ACHN (cell line): ENCODE data around the gene ZDHHC14.

Source experiments
- DNase-seq: peaks from one replicate; pipeline ENCODE4 v3.0.0-alpha.2; 2015
- in situ Hi-C: cut with HindIII; loops from 2 replicates; pipeline ENCODE4 v1.10.0; 2017; ENCODE audit warnings: low sequenced_read_pairs, low pct_ligation_motif_present, low pct_unique_long_range_greater_than_20kb

ZDHHC14 gene

GRCh38 chr6:157433678-157434081 lies 52.7 kb downstream of the ZDHHC14 start:
- in situ Hi-C loops, result no loop called here
- DNase-seq, result no peak

GRCh38 chr6:157434349-157435033 lies 53.5 kb downstream of the ZDHHC14 start:
- no peak for DNase-seq

GRCh38 chr6:157436219-157436943 lies 55.4 kb downstream of the ZDHHC14 start:
- in situ Hi-C loops, result no loop called here
- DNase-seq, result no peak

More at GRCh38 chr6:157434349-157435033, 53.5 kb downstream of the ZDHHC14 start:
- in situ Hi-C loops, result no loop called here

- in situ Hi-C loops, result no loop called here
- DNase-seq, result no peak
These were observed 56.0 kb downstream of the ZDHHC14 start for GRCh38 chr6:157436944-157437336.

GRCh38 chr6:157438611-157439111 lies 57.7 kb downstream of the ZDHHC14 start:
- DNase-seq, result no peak
- in situ Hi-C loops, result no loop called here

GRCh38 chr6:157440171-157440570 lies 59.2 kb downstream of the ZDHHC14 start:
- in situ Hi-C loops, result no loop called here
- no peak for DNase-seq

- no peak for DNase-seq
- in situ Hi-C loops, result no loop called here
These were observed 61.3 kb downstream of the ZDHHC14 start for GRCh38 chr6:157442291-157442690.

GRCh38 chr6:157443066-157443800 lies 62.2 kb downstream of the ZDHHC14 start:
- in situ Hi-C loops, result no loop called here
- peak; percentile 37 for DNase-seq

GRCh38 chr6:157445277-157446009 lies 64.5 kb downstream of the ZDHHC14 start:
- in situ Hi-C loops, result no loop called here
- DNase-seq, result no peak

GRCh38 chr6:157447735-157448134 lies 66.7 kb downstream of the ZDHHC14 start:
- in situ Hi-C loops, result no loop called here

GRCh38 chr6:157449610-157450009 lies 68.6 kb downstream of the ZDHHC14 start:
- in situ Hi-C loops, result no loop called here
- no peak for DNase-seq

More at GRCh38 chr6:157447735-157448134, 66.7 kb downstream of the ZDHHC14 start:
- DNase-seq, result no peak

- no peak for DNase-seq
- in situ Hi-C loops, result no loop called here
These were observed 70.1 kb downstream of the ZDHHC14 start for GRCh38 chr6:157450931-157451742.

GRCh38 chr6:157452096-157452495 lies 71.1 kb downstream of the ZDHHC14 start:
- DNase-seq, result no peak
- in situ Hi-C loops, result no loop called here

- in situ Hi-C loops, result no loop called here
- no peak for DNase-seq
These were observed 72.1 kb downstream of the ZDHHC14 start for GRCh38 chr6:157453131-157453530.

GRCh38 chr6:157453978-157454377 lies 73.0 kb downstream of the ZDHHC14 start:
- no peak for DNase-seq
- in situ Hi-C loops, result no loop called here

GRCh38 chr6:157454762-157455714 lies 74.0 kb downstream of the ZDHHC14 start:
- DNase-seq, result no peak
- in situ Hi-C loops, result no loop called here
